Stimulated activated CD4-positive, alpha-beta T cell treated with anti-CD3 and anti-CD28 coated beads, Interleukin-1b, Interleukin-23, amount 100 ng/mL, for 48 hours (primary cell): ENCODE results near the gene TTC28.

Source experiments
- DNase-seq: peaks from one replicate; pipeline ENCODE4 v3.0.0-alpha.2; 2020

Gene TTC28

GRCh38 chr22:28435140-28435768 lies 244.4 kb downstream of the TTC28 start:
- DNase-seq, result no peak

- DNase-seq, result no peak
Observed at GRCh38 chr22:28430466-28431025, 249.1 kb downstream of the TTC28 start.

GRCh38 chr22:28429711-28430110 lies 249.9 kb downstream of the TTC28 start:
- no peak for DNase-seq

DNA sequence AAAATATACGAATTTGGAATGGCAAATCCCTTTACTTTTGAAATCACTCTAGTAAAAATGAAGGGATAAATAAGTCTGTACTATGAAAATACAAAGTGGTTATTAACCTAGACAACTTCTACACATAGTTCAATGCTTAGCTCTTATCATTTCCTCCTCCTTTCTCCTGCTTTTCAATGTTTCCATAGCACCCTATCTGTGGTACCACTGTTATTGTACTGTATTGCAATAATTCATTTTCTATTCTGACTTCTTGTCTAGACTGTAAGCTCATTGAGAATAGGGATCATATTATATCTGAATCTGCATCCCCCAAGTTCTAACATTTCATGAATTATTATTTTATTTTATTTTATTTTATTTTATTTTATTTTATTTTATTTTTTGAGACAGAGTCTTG lies 251.4 kb downstream of the TTC28 start:
- no peak for DNase-seq

DNA sequence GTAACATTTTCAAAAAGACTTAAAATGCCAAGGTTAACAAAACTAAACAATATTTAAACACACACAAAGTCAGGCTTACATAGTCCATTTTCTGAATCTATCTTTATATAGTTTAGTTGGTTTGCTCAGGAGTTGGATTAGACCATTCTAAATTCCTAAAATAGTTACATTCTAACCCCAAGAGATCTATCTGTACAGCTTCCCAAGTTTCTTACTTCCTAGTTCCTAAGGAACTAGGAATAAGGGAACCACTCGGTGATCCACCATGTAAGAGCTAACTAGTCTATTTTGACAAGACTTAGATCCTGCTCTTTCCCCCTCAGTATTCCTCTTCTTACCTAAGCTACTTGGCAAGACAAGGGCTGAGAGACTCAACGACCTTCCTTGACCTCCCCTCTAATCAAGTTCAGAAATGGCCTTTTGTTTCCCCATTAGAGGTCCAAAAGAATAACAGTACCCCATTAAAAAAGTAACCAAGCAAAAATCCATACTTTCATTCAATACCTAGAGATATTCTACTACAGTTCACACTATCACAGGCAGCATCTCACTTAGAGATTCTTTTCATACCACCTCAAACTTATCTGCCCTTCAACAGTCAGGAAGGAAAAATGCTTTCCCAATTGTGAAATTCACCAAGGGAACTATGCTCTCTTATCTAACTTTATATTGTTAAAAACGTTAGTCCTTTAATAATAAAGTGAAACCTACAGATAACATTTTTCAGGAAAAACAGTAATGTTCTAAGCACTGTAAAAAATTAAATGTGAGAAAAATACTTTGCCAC lies 253.1 kb downstream of the TTC28 start:
- DNase-seq, result no peak

DNA sequence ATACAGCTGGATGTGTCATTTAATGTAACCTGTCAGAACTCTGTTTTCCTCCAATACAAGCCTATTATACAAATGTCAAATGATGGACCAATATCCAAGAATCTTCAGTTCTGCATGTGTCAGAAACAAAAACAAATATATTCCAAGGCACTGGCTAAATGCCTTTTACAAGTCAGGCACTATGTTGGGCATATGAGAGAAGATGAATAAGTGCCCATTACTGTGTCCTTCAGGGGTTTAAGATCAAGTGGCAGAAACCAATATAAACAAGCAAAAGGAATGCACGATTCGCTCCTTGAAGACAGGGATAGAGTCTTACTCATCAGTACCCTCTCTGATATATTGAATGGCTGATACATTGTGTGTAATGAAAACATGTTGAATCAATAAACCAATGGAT lies 254.4 kb downstream of the TTC28 start:
- DNase-seq, result no peak

DNA sequence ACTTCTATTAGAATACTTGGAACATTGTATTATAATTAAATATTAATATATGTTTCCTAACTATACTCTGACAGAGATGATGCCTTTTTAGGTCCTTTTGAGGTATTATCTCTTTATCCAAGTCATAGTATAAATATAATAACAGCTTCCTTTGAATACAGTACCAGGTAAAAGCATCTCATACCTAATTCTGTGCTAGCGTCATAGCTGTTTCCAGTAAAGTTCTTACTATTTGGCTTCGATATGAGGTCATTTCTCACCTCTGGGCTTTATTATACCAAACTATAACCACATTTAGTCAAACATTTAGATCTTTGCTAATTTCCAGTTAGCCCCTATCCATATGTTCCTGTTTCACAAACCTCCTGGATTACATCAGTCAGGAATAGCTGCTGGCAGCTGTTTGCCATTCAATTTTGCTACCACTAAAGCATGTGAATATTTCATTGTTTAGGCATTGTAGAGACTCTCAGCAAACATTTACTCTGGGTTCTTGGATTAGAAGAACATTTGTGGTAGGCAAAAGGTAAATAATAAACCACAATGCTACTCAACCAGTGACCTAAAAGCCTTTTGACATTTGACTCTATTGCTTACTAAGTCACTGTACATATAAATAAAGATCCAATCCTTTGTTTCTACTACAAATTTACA lies 255.1 kb downstream of the TTC28 start:
- DNase-seq, result no peak

- DNase-seq, result no peak
Observed at GRCh38 chr22:28419919-28420318, 259.7 kb downstream of the TTC28 start.

DNA sequence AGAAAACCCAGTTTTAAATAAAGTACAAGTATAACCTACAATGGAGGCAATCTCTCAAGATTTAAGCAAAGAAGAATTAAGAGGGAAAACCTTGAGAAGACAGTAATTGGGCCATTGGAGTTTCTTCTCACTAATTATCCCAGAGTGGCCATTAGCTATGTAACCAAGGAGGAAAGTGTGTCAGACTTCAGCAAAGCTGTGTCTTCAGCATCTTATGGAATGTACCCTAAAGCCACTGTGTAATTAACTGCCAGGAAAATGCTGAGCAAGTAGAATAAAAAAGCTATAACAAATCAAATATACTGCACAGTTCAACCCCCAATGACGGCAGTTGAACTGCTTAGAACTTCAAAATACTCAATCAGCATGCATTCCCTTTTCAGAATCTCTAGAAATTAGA lies 261.6 kb downstream of the TTC28 start:
- no peak for DNase-seq

DNA sequence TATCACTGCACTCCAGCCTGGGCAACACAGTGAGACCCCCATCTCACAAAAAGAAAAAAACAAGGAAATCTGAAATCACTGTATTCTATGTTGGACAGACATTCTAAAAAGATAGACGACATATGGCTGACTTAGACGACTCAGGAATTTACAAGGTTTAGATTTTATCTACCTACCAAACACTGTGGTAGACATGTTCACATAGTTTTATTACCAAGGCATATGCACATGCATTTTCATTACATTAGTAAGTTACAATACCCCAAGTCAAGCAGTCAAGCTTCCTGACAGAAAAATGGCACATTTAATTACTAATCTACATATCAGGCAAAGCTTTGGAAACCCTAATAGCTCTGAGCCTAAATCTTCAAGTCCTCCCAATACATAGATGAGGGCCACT lies 262.2 kb downstream of the TTC28 start:
- no peak for DNase-seq

- no peak for DNase-seq
Observed at GRCh38 chr22:28414913-28415312, 264.7 kb downstream of the TTC28 start.

- DNase-seq, result no peak
Observed at GRCh38 chr22:28413612-28414399, 265.8 kb downstream of the TTC28 start.

DNA sequence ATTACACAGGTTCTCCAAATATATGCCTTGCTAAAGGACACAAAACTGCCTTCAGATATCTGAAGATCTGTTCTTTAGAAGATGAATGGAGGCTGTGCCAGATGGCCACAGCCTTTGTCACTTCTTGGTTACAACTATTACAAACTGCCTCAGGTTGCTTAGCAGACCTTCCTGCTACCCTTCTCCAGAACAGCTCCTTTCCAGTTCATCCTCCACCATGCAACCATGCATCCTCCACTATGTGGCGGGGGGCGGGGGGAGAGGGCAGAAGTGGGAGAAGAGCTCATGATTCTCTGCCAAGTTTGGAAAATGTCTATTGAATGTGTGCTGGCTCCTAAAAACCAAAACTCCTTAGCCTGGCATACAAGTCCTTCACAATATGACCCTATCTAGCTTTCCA lies 267.5 kb downstream of the TTC28 start:
- DNase-seq, result no peak

DNA sequence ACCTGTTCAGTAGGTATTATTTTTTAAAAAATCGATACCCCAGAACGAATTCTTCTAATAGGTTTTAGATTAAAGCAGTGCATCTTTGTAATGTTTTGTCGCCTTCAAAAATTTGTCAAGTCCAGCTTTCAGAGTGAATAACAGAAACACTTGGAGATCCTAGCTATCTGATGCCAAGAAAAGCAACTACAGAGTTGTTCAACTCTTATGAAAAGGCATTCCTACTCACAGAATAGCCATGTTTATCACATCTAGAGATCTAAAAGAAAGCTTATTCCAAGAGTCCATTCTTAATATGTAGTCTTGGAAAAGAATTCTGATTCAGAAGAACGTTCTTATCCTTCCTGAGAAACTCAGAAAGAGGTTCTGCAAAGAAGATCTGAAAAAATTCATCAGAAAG lies 268.5 kb downstream of the TTC28 start:
- no peak for DNase-seq

GRCh38 chr22:28410050-28410816 lies 269.4 kb downstream of the TTC28 start:
- DNase-seq, result no peak

GRCh38 chr22:28408709-28409108 lies 270.9 kb downstream of the TTC28 start:
- DNase-seq, result no peak

DNA sequence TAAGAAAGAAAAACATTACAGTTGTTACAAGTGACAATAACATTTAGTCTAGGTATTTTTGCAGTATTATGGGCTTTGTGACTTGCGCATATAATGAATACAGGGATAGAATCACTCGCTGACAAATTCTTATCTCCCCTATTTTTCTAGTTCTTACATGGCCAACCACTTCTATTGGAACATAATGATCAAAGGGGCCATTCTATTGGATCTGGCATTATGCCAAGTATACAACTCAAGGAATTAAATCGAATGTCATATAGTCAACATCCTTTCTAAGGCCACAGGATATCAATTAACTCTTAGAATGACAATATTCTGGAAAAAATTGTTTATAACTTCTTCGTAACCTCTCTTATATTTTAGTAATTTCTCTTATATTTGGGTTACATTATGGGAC lies 272.0 kb downstream of the TTC28 start:
- no peak for DNase-seq

DNA sequence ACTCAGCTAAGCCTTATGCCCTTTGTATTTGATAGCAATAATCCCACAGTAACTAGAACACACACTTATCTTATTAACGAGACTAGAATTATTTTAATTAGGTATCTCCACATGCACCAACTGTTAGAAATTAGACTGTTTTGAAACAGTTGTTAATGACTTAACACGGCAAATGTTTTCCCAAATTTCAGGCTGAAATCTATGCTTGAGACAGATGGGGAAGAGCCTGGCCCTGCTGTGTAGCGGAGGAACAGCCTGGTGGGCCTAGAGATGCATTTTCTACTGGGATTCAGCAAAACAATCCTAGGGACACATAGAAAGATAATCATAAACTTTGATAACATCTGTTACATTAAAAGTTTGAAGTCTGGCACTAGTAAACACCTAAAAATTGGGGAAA lies 273.4 kb downstream of the TTC28 start:
- no peak for DNase-seq

DNA sequence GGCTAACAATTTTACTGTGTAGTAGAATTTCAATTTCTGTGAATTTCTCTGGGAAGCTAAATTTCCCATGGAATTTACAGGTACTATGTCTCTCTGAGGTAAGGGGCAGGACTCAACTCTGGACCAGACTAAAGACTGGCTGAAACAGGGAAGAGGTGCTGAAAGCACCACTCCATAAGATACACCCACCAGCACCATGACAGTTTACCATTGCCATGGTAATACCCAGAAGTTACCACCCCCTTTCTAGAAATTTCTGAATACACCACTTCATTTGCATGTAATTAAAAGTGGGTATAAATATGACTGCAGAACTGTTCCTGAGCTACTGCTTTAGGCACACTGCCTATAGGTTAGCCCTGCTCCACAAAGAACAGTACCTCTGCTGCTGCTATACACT lies 274.1 kb downstream of the TTC28 start:
- no peak for DNase-seq

DNA sequence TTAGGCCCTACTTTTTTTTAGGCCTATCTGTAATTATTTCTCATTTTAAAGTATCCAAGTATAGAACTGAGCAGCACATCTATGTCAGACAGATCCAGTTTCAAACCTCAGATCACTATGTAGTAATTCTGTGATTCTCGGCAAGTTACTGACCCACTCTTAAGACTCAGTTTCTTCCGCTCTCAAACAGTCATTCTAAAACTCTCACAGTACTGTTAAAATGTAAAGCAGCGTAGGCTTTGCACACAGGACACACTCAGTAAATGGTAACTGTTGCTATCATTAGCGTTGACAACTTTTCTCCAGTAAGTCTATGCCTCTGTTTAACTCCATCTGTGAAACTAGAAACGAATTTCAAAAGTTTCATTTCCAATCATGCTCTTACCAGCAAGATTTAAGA lies 277.1 kb downstream of the TTC28 start:
- DNase-seq, result no peak

- no peak for DNase-seq
Observed at GRCh38 chr22:28402060-28402459, 277.6 kb downstream of the TTC28 start.

DNA sequence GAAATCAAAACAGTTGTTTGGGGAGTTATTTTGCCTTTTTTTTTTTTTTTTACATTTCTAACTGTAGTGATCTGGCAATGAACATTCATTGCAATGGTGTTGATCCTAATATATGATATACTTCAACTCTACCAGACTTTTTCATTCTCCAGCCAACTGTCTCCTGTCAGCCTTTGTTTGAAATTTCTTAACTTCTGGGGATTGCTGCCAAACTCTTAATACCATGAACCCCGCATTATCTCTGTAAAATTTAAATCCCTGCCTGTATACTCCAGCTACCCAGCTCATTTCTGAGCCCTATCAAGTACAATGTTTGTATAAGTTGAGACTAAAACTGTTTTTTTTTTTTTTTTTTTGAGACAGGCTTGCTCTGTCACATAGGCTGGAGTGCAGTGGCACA lies 280.7 kb downstream of the TTC28 start:
- no peak for DNase-seq
